Fibroblast of mammary gland (primary cell): ENCODE measurements around the gene C4orf36.

ENCODE experiments used
- DNase-seq: peaks from one replicate; pipeline ENCODE4 v3.0.0-alpha.2; 2010; ENCODE audit warnings: low read depth
- H3K4me3 ChIP-seq: 2 replicates; pipeline ENCODE4 v1.5.1; 2011; ENCODE audit warnings: low read depth, mild to moderate bottlenecking, low read length, moderate library complexity; ENCODE audit not compliant: control insufficient read depth
- CTCF ChIP-seq: conservative IDR thresholded peaks from 2 replicates; pipeline ENCODE4 v1.5.1; 2011; ENCODE audit warnings: low read depth, low read length, inconsistent platforms; ENCODE audit not compliant: control insufficient read depth, insufficient read depth

Gene C4orf36

GRCh38 chr4:86921608-86922252 lies 29.5 kb upstream of the C4orf36 start:
- no peak overlapping the region for H3K4me3 ChIP-seq
- peak; percentile 39 for DNase-seq
- TF ChIP-seq CTCF = no peak

DNA sequence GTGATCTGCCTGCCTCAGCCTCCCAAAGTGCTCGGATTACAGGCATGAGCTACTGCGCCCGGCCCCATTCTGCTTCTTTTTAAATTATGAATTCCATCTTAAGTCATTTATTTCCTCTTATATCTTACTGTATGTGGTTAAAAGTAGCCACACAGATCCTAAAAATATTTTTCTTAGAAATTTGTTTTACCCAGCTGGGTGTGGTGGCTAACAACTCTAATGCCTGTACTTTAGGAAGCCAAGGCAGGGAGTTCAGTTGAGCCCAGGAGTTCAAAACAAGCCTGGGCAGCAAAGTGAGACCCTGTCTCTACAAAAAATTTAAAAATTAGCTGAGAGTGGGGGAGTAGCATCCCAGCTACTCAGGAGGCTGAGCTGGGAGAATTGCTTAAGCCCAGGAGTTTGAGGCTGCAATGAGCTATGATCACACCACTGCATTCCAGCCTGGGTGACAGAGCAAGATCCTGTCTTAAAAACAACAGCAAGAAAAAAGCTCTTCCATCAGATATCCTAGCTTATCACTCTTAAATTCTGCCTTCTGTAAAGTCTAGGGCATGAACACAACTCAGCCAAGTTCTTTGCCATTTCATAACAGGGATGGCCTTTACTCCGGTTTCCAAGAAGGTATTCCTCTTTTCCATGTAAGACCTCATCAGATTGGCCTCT lies 27.5 kb upstream of the C4orf36 start:
- no peak overlapping the region for H3K4me3 ChIP-seq
- peak; percentile 42 for DNase-seq
- no peak for TF ChIP-seq CTCF

- no peak for TF ChIP-seq CTCF
- H3K4me3 ChIP-seq = no peak overlapping the region
- DNase-seq = peak; percentile 92
Observed at GRCh38 chr4:86918539-86919072, 26.4 kb upstream of the C4orf36 start.

GRCh38 chr4:86917212-86918039 lies 25.2 kb upstream of the C4orf36 start:
- DNase-seq = no peak
- no peak for TF ChIP-seq CTCF
- no peak overlapping the region for H3K4me3 ChIP-seq

DNA sequence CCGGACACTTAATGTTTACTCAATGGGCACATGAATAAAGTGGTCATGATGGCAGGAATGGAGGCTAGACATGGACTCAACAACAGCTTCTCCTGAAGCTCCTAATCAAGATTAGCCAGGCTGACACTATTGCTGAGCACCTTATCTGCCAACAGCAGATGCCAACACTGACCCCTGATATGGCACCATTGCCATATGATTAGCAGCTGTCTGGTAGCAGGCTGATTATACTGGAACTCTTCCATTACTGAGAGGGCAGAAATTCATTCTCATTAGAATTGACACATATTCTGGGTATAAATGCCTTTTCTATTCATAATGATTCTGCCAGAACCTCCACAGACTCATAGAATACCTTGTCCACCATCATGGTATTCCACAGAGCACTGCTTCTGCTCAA lies 24.2 kb upstream of the C4orf36 start:
- TF ChIP-seq CTCF = no peak
- no peak for DNase-seq
- H3K4me3 ChIP-seq = no peak overlapping the region

DNA sequence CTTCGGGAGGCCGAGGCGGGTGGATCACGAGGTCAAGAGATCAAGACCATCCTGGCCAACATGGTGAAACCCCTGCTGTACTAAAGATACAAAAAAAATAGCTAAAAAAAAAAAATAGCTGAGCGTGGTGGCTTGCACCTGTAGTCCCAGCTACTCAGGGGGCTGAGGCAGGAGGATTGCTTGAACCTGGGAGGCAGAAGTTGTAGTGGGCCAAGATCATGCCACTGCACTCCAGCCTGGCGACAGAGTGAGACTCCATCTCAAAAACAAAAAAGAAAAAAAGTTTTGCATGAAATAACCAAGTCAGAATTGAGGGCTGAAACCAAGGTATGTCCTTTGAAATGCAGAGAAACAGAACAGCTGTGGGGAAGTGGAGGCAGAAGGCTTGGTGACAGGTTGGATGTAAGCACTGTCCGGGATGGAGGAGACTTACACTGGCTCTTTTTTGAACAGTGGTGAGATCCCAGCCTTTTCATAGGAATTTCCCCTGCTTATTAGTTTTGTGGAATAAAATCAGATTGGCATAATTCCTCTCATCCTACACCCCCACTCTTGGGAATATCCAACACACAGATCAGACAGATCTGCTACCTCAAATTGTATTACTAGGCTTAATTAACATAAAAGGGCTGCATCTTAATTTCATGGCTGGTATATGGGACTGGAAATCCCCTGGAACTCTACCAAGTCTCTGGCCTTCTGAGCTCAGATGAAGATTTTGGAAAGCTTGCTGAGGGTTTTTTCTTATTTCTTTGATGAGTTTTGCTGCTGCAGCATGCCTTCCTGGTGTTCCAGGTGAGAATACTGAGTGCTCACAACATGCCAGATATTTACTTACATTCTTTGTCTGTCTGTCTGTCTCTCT lies 18.8 kb upstream of the C4orf36 start:
- no peak overlapping the region for H3K4me3 ChIP-seq
- no peak for TF ChIP-seq CTCF
- no peak for DNase-seq
